DLD1 (cell line): ENCODE measurements around the gene EIF6.

Experiments used
- in situ Hi-C: cut with HindIII; loops from 2 replicates; pipeline ENCODE4 v1.10.0; 2017; ENCODE audit warnings: low sequenced_read_pairs

The EIF6 gene

DNA sequence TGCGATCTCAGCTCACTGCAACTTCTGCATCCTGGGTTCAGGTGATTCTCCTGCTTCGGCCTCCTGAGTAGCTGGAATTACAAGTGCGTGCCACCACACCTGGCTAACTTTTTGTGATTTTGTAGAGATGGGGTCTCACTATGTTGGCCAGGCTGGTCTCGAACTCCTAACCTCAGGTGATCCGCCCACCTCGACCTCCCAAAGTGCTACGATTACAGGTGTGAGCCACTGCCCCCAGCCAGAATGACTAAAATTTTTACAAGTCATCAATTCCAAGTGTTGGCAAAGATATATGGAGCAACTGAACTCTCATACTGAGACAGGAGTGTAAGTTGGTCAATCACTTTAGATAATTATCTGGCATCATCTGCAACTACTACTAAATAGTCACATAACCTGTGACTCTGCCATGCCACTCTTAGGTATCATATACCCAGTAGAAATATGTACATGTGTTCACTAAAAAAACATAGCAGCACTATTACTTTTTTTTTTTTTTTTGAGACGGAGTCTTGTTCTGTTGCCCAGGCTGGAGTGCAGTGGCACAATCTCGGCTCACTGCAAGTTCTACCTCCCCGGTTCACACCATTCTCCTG lies 3.0 kb downstream of the EIF6 start:
- in situ Hi-C loops = no loop called here

- in situ Hi-C loops = no loop called here
These were observed 4.0 kb downstream of the EIF6 start for GRCh38 chr20:35280523-35280922.

- in situ Hi-C loops = no loop called here
These were observed 4.9 kb downstream of the EIF6 start for GRCh38 chr20:35279533-35280174.

DNA sequence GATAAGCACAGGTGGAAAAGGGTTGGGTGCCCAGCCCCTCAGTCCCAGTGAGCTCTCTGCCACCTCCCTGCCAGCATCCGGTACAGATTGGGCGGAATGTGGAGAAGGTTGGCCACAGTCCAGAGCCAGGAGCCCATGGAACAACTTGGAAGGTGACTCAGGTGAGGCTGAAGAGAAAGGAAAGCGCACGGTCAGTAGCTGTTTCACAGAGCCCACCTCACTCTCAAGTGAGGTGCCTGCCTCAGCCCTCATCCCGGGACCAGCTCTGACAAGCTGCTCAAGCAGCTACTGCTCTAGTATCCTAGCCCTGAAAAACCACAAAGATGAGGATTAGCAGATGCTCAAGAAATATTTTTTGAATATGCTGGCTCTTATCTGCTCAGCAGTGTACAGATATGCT lies 5.5 kb downstream of the EIF6 start:
- in situ Hi-C loops = no loop called here

DNA sequence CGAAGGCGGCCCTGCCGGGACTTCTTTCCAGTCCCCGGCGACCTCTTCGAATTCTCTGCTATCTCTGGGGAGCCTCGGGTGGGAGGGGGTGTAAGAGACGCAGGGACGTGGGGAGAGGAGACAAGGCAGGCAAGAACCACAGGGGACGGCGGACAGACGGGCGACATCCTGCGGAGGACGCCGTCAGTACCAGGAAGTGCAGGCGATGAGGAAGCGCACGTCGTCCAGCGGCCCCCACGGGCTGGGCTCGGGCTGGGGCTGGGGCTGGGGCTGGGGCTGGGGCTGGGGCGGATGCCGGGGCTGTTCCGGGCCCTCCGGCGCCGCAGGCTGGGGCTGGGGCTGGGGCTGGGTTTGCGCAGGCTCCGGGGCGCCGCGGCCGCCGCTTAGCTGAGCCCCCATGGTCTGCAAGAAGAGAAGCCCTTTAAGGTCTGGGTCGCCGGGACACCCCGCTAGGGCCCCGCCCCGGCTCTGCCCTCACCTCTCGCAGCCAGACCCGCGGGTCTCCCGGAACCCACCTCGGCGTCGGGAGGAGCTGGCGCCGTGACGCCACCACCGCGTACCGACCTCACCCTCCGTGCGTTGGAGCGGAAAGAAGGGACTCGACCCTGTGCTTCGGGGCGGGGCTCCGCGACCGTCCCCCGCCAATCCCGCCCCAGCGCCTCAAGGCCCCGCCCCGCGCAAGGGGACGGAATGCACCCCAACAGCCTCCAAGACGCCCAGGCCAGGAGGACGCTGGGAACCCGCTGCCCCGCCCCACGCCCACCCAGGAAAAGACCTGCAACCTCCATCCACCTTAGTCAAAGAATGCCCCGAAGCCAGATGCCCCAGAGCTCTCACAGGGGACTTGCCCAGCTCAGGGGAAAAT lies 6.8 kb downstream of the EIF6 start, which contains the start of gene MMP24OS:
MMP24OS (minus strand) TSS at position 592 of the 865 bp plus-strand sequence; CDS start at position 399, 193 bp downstream.
- in situ Hi-C loops = no loop called here

DNA sequence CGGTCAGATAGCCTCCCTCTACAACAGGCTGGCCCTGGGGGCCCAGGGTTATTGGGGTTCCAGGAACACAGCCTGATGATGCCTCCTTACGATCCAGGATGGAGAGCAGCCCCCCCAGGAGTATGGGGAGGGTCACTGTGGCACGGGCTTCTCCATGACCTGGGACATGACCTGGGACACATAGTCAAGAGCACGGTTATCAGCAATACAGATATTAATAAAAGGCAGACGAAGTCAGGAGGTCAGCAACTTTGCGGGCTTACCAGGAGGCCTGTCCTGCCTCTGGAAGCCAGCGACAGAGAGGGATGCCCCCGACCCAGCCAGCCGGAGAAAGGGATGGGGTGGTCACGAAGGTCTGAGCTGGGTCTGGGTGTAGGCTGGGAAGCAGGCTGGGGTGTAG lies 7.4 kb downstream of the EIF6 start:
- in situ Hi-C loops = no loop called here

DNA sequence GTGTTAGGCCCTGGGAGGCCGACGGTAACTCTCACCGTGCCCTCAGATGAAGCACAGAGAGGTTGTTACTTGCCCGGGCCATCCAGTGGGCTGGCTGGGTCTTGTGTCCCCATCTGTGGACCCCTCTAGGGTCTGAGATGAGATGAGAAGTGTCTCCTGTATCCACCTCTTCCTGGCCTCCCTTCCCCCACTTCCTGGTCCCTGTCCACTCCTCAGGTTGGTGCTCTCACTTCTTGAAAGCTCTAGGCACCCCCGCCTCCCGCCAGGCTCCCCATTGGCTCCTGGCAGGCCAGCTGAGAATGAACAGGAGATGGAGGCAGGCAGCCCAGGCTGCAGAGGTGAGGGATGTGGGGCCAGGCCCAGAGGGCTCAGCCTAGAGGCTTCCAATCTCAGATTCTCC lies 8.2 kb downstream of the EIF6 start:
- in situ Hi-C loops = no loop called here

DNA sequence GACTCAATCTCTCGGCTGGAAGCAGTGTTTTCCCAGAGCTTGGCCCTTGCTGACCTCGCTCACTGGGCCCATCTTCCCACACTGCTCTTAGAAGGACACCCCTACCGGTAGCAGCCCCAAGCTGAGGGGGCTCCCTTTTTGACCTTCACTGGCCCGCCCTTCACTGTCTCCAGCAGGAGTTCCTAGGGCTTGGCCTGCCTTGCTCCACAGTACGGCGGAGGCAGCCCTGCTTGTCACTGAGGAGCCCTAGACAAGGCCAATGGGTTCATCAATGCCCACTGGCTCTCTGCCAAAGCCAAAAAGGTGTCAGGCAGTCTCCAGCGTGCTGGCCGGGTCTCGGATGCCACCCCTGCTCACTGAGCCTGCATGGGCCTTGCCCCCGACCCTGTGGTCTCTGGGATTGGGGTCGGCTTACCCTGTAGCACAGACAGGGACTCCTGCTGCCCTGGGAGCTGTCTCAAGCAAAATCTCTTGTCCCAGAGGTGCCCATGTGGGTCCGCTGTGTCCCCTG lies 8.8 kb downstream of the EIF6 start:
- in situ Hi-C loops = no loop called here

GRCh38 chr20:35274172-35275092 lies 10.1 kb downstream of the EIF6 start:
- in situ Hi-C loops = no loop called here

DNA sequence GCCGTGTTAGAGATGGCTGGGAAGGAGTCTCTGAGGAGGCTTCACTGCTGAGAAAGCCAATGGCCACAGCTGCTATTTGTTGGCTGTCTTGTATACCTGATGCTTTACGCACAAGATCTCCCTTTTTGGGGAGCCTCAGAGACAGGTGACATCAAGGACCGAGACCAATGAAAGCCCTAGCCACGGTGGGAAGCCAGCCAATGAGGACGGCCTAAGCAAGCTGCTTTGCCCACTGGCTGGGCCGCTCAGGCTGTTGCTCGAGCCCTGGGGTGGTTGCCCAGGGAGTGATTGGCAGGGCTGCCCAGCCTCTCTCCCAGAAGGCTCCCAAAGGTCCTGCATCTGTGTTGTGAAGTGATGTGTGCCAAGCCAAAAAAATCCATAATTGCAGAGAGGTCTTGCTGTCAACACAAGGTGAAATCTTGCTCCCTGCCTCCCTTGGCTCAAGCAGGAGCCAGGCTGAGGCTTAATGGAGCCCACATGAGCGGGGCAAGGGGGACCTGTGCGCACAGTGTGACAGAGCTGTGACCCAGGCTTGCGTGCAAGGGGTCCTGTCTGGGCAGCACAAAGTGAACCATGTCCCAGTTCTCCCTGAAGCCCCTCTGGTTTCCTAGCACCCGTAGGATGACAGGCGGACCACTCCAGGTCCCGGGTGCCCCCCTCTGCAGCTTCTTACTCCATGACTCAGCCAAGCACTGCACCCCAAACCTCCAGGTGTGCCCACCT lies 11.0 kb downstream of the EIF6 start:
- in situ Hi-C loops = no loop called here

DNA sequence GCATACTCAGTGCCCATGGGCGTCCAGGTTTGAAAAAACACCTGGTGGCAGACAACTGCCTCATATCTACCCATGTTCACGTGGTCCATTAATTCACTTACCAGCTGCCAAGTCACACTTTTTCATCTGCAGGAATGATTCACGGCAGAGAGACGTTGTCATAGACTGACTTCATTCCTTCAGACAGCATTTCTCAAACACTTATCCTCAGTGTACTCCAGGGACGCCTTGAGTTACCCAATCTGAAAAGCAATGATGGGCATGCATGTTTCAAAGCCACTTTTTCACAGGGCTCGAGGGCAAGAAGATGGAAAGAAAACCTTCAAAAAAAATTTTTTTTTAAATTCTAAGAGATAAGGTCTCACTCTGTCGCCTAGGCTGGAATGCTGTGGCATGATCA lies 12.7 kb downstream of the EIF6 start:
- in situ Hi-C loops = no loop called here

DNA sequence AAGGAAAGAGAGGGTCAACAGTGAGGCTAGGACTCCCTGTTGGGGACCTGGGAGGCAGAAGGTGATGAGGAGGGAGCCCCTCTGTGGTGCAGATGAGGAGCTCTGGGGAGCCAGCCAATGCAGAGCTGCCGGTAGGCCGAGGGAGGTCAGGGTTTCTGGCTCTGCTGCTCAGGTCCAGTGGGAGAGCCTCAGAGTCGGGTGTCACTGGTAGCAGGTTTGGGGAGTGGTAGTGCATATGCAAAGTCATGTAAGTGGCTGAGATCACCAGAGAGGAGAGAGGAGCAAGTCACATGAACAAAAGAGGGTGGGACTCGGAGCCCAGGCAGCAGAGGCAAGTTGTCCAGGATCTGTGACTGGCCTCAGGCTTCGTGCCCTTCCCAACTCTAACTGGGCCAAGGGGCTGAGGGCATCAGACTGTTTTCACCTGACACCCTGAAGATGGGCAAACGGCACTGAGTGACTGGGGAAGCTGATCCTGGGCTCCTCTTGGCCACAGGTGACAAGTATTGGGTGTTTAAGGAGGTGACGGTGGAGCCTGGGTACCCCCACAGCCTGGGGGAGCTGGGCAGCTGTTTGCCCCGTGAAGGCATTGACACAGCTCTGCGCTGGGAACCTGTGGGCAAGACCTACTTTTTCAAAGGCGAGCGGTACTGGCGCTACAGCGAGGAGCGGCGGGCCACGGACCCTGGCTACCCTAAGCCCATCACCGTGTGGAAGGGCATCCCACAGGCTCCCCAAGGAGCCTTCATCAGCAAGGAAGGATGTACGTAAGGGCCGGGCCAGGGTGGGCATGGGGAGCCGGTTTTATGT lies 13.3 kb downstream of the EIF6 start:
- in situ Hi-C loops = no loop called here

DNA sequence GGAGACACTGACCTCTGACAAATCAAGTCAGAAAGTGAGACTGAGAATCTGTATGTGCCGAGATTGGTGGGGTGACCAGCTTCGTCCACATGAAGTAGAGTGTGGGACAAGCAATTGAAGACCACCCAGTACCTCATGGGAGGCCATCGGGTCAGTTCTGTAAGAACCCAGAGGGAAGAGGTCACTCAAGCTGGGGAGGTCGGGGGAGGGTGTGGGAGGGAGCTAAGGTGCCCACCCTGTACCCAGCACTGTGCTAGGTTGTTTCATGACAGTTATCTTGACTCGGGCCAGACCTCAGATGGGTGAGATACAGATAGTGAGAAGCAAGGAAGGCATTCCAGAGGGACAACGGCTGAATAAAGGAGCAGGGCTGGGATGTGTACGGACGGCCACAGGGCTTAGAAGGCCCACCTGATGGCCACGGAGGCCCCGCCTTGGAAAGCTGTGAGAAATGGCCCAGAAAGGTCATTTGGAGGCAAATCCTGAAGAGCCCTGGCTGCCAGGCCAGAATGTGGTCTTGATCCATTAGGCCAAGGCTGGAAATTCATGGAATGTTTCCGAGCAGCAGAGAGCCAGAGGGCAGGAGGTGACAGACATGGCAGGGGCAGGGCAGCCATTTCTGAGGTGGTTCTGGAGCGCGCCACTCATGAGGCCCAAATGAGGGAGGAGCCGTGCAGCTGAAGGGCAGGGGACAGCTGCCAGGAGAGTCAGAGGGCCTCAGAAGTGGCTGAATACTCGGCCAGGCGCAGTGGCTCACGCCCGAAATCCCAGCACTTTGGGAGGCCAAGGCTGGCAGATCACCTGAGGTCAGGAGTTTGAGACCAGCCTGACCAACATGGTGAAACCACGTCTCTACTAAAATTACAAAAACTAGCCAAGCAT lies 14.3 kb downstream of the EIF6 start:
- in situ Hi-C loops = no loop called here

- in situ Hi-C loops = no loop called here
These were observed 15.4 kb downstream of the EIF6 start for GRCh38 chr20:35269055-35269781.

GRCh38 chr20:35267092-35267491 lies 17.5 kb downstream of the EIF6 start:
- in situ Hi-C loops = no loop called here

DNA sequence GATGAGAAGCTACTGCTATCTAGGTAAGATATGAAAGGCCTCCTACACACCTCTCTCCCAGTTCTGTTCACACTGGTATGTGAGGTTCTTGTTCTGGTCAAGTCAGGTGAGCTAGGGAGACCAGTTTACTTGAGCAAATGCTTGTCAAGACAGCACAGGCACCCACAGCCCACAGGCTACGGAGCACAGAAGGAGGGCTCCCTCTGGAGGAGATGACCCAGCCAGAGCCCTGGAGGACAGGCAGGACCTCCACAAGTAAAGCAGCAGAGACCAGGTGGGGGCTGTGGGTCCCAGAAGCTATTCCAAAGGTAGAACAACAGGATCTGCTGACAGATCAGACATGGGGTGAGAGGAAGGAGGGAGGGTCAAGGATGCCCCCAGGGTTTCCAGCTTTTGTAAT lies 19.8 kb downstream of the EIF6 start:
- in situ Hi-C loops = no loop called here

GRCh38 chr20:35263532-35264341 lies 20.8 kb downstream of the EIF6 start:
- in situ Hi-C loops = no loop called here
